Measurements from ENCODE around the gene MRPL11. TPM values are rescaled to one million over a fixed set of nuclear protein-coding genes. Genes with fewer than 3 reads are reported as not detected.

The MRPL11 gene
- total RNA-seq, 1 experiment from 2014 or later, result 105 TPM

- no CpG with 5 or more reads among the region's 20 CpGs for WGBS (ENCODE audit: extremely low coverage, insufficient read length, low lambda C conversion rate)
- Histone ChIP-seq H3K4me2 (ENCODE audit: insufficient read depth, insufficient read length, low read length) (peak overlapping the region; percentile 54), H3K23ac (ENCODE audit: insufficient read length, low read depth, low read length) (no peak overlapping the region), H2AK5ac (ENCODE audit: insufficient read length, low read length) (no peak overlapping the region), H3K79me2 (ENCODE audit: insufficient read depth, low read length) (no peaks in the 10 kb centered on the region), H4K91ac (ENCODE audit: insufficient read length, low read depth, low read length) (no peak overlapping the region), H2BK120ac (ENCODE audit: low read depth, low read length, poor library complexity, severe bottlenecking) (no peak overlapping the region), H3K79me1 (ENCODE audit: insufficient read depth, low read depth, low read length, poor library complexity, severe bottlenecking) (no peaks in the 10 kb centered on the region), H2BK12ac (ENCODE audit: insufficient read length, low read depth, low read length) (no peak overlapping the region), H4K5ac (ENCODE audit: insufficient read length, low read depth, low read length) (no peak overlapping the region), H2AFZ (ENCODE audit: low read length) (peak overlapping the region; percentile 100), H3K14ac (ENCODE audit: insufficient read depth, low read length) (no peak overlapping the region), H3K4ac (ENCODE audit: low read depth, low read length) (no peak overlapping the region), H3T11ph (ENCODE audit: low read length) (no peak overlapping the region), H2BK20ac (ENCODE audit: low read depth, low read length, poor library complexity, severe bottlenecking) (no peak overlapping the region), H3K9ac (ENCODE audit: extremely low read depth, insufficient read length, low read length) (no peak overlapping the region), H3K27me3 (ENCODE audit: insufficient read depth, low read length) (no peaks in the 10 kb centered on the region), H4K20me1 (ENCODE audit: control insufficient read depth, insufficient read depth, insufficient read length) (no peaks in the 10 kb centered on the region), H4K8ac (replicated peaks; ENCODE audit: insufficient read length, low read depth, low read length) (no peak overlapping the region), H2BK5ac (ENCODE audit: insufficient read length, low read length) (no peak overlapping the region), H2BK15ac (ENCODE audit: low read depth, low read length) (no peak overlapping the region), H3K56ac (ENCODE audit: insufficient read length, low read depth, low read length) (no peak overlapping the region), H3K23me2 (ENCODE audit: insufficient read length, low read depth, low read length, poor library complexity, severe bottlenecking) (peaks cover 2% of the 10 kb centered on the region), H3K27ac (ENCODE audit: insufficient read length, low read depth, low read length) (no peak overlapping the region), H3K4me1 (ENCODE audit: insufficient read depth, low read length) (no peaks in the 10 kb centered on the region), H3K9me3 (ENCODE audit: control insufficient read depth, low read depth, low read length) (no peaks in the 10 kb centered on the region), H3K18ac (ENCODE audit: insufficient read length, low read depth, low read length) (no peak overlapping the region)
- peaks cover 0 to 5% of the 10 kb centered on the region in 2 experiments; a peak in 3 of 4 replicates for H3K4me1 Mint-ChIP-seq
- peak; percentile 96 for TF ChIP-seq CTCF (conservative IDR thresholded peaks at IDR 0.05)
- peaks cover 14% of the 10 kb centered on the region for H3K27me3 Mint-ChIP-seq (ENCODE audit: low read depth)
- no peaks in the 10 kb centered on the region for H3K9me3 Mint-ChIP-seq
- H3K27ac Mint-ChIP-seq, result peak overlapping the region in 1 of 3 experiments; percentile 52; a peak in 2 of 7 replicates
- H3K4me3 Mint-ChIP-seq, result peak overlapping the region; percentile 44 to 55; a peak in 4 of 5 replicates
- H3K36me3 Mint-ChIP-seq (ENCODE audit: insufficient read depth in 1 of 3, low read depth in 3 of 3), result no peaks in the 10 kb centered on the region
- DNase-seq, result peak; percentile 87
Observed at GRCh38 chr11:66386171-66387069, 52.2 kb downstream of the MRPL11 start.

Other genes starting within 250 kb of the MRPL11 start
- gene KLC2, start 181.1 kb downstream of the MRPL11 start, total RNA-seq (2021), result 56.7 and 59.7 TPM in 2 replicates
- gene RAB1B, start 170.2 kb downstream of the MRPL11 start, total RNA-seq (2021), result 118 and 122 TPM in 2 replicates
- 11.8 and 12.0 TPM in 2 replicates for gene CNIH2, start 160.7 kb downstream of the MRPL11 start, total RNA-seq (2021)
- gene YIF1A, start 149.7 kb downstream of the MRPL11 start, total RNA-seq (2021), result 64.3 and 71.6 TPM in 2 replicates
- 1.2 and 1.4 TPM in 2 replicates for gene TMEM151A, start 147.0 kb downstream of the MRPL11 start, total RNA-seq (2021)
- 1.3 and 1.5 TPM in 2 replicates for gene CD248, start 121.8 kb downstream of the MRPL11 start, total RNA-seq (2021)
- 5.4 and 5.5 TPM in 2 replicates for gene RIN1, start 102.4 kb downstream of the MRPL11 start, total RNA-seq (2021)
- gene BRMS1, start 93.7 kb downstream of the MRPL11 start, total RNA-seq (2021), result 50.1 and 50.5 TPM in 2 replicates
- gene B4GAT1, start 91.2 kb downstream of the MRPL11 start, total RNA-seq (2021), result 24.3 and 26.3 TPM in 2 replicates
- 29.7 and 29.8 TPM in 2 replicates for gene SLC29A2, start 67.1 kb downstream of the MRPL11 start, total RNA-seq (2021)
- 1.6 and 1.8 TPM in 2 replicates for gene NPAS4, start 17.8 kb downstream of the MRPL11 start, total RNA-seq (2021)
- 9.3 and 10.3 TPM in 2 replicates for gene PELI3, start 28.1 kb upstream of the MRPL11 start, total RNA-seq (2021)
- gene DPP3, start 41.6 kb upstream of the MRPL11 start, total RNA-seq (2021), result 83.1 and 85.3 TPM in 2 replicates
- gene BBS1, start 71.8 kb upstream of the MRPL11 start, total RNA-seq (2021), result 27.2 and 29.5 TPM in 2 replicates
- 8.1 and 8.9 TPM in 2 replicates for gene ZDHHC24, start 107.2 kb upstream of the MRPL11 start, total RNA-seq (2021)
- 45.7 TPM in 2 replicates for gene ACTN3, start 108.1 kb upstream of the MRPL11 start, total RNA-seq (2021)
- gene CTSF, start 129.8 kb upstream of the MRPL11 start, total RNA-seq (2021), result 0.48 and 0.98 TPM in 2 replicates
- 0.88 and 1.1 TPM in 2 replicates for gene CCDC87, start 154.2 kb upstream of the MRPL11 start, total RNA-seq (2021)
- 57.5 and 61.1 TPM in 2 replicates for gene CCS, start 154.3 kb upstream of the MRPL11 start, total RNA-seq (2021)
- 164 and 171 TPM in 2 replicates for gene RBM14, start 177.8 kb upstream of the MRPL11 start, total RNA-seq (2021)
- 264 and 272 TPM in 2 replicates for gene RBM4, start 199.9 kb upstream of the MRPL11 start, total RNA-seq (2021)
- gene RBM4B, start 239.0 kb upstream of the MRPL11 start, total RNA-seq (2021), result 34.0 and 36.9 TPM in 2 replicates